Glutamatergic neuron (in vitro differentiated cells): ENCODE results near the gene CHD1L. TPM values are rescaled to one million over a fixed set of nuclear protein-coding genes. Genes with fewer than 3 reads are reported as not detected.

Experiments
- DNase-seq: peaks from one replicate; pipeline ENCODE4 v3.0.0; 2022
- H3K27ac Mint-ChIP-seq: one replicate; pipeline ENCODE4 v1.8.0; 2020; ENCODE audit warnings: mild to moderate bottlenecking, mixed read lengths, inconsistent platforms; ENCODE audit not compliant: unreplicated experiment
- H3K27me3 Mint-ChIP-seq: one replicate; pipeline ENCODE4 v1.8.0; 2020; ENCODE audit warnings: mild to moderate bottlenecking, moderate library complexity, mixed read lengths, inconsistent platforms; ENCODE audit not compliant: unreplicated experiment
- H3K36me3 Mint-ChIP-seq: one replicate; pipeline ENCODE4 v1.8.0; 2020; ENCODE audit warnings: mild to moderate bottlenecking, mixed read lengths, inconsistent platforms; ENCODE audit not compliant: unreplicated experiment
- H3K4me1 Mint-ChIP-seq: one replicate; pipeline ENCODE4 v1.8.0; 2020; ENCODE audit warnings: mild to moderate bottlenecking, low read depth, mixed read lengths, inconsistent platforms; ENCODE audit not compliant: unreplicated experiment
- H3K4me3 Mint-ChIP-seq: one replicate; pipeline ENCODE4 v1.8.0; 2020; ENCODE audit warnings: mild to moderate bottlenecking, mixed read lengths, inconsistent platforms; ENCODE audit not compliant: unreplicated experiment
- H3K9me3 Mint-ChIP-seq: one replicate; pipeline ENCODE4 v1.8.0; 2020; ENCODE audit warnings: mild to moderate bottlenecking, moderate library complexity, mixed read lengths, inconsistent platforms; ENCODE audit not compliant: unreplicated experiment
- CTCF ChIP-seq: fragments of 200-600 bp; sonication (generic); IDR thresholded peaks from one replicate; pipeline ENCODE4 v1.5.0; 2021; ENCODE audit not compliant: partially characterized antibody, unreplicated experiment
- total RNA-seq: library from RNA; stranded (reverse); fragmentation: NEBNext Ultra II Directional; extraction: Animal tissue kit (Norgen Biotek cat#: 25700); gene quantifications from one replicate; pipeline ENCODE4 v1.2.1, GENCODE V29; 2021; ENCODE audit not compliant: unreplicated experiment

CHD1L gene
- total RNA-seq, 1 donor from 2014 or later: 35.2 TPM

DNA sequence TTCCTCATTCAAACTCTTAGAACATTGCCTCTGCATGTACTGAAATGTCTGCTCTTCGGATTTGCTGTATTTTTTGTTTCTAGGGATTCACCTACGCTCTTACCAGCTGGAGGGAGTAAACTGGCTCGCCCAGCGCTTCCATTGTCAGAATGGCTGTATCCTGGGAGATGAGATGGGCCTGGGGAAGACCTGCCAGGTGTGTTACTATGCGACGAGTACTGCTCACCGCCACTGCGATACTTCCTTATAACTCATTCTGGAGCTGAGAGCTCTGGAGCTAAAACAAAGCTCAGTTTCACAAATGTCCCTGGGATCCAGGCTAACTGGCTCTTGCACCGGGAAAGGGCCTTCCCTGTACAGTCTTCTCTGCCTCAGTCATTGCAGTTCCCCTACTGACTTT is 10.1 kb downstream of the CHD1L start:
- no peaks in the 10 kb centered on the region for H3K9me3 Mint-ChIP-seq
- no peaks in the 10 kb centered on the region for H3K27me3 Mint-ChIP-seq
- peaks cover 6% of the 10 kb centered on the region for H3K36me3 Mint-ChIP-seq
- no peak for TF ChIP-seq CTCF
- DNase-seq: no peak
- H3K27ac Mint-ChIP-seq: no peak overlapping the region
- no peaks in the 10 kb centered on the region for H3K4me1 Mint-ChIP-seq
- H3K4me3 Mint-ChIP-seq: no peak overlapping the region

GRCh38 chr1:147260956-147261355 is 18.5 kb downstream of the CHD1L start:
- Mint-ChIP-seq H3K4me3 (no peak overlapping the region), H3K36me3 (no peaks in the 10 kb centered on the region), H3K9me3 (no peaks in the 10 kb centered on the region), H3K4me1 (no peaks in the 10 kb centered on the region), H3K27me3 (no peaks in the 10 kb centered on the region), H3K27ac (no peak overlapping the region)
- DNase-seq: no peak
- TF ChIP-seq CTCF: no peak

- H3K27me3 Mint-ChIP-seq: peaks cover 2% of the 10 kb centered on the region
- no peak overlapping the region for H3K27ac Mint-ChIP-seq
- no peaks in the 10 kb centered on the region for H3K9me3 Mint-ChIP-seq
- no peak overlapping the region for H3K4me3 Mint-ChIP-seq
- TF ChIP-seq CTCF: no peak
- no peaks in the 10 kb centered on the region for H3K36me3 Mint-ChIP-seq
- H3K4me1 Mint-ChIP-seq: no peaks in the 10 kb centered on the region
- DNase-seq: no peak
These were observed 21.8 kb downstream of the CHD1L start for GRCh38 chr1:147264158-147264768.

DNA sequence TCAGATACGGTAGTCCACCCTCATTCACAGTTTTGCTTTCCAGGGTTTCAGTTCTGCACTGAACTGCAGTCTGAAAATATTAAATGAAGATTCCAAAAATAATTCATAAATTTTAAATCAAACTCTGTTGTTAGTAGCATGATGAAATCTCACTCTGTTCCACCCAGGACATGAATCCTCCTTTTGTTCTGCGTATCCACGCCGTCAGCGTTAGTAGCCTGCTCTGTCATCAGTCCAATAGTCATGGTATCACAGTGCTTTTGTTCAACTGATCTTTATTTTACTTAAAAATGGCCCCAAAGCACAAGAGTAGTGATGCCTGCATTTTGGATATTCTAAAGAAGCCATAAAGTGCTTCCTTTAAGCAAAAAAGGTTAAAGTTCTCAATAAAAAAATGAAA is 23.9 kb downstream of the CHD1L start:
- Mint-ChIP-seq H3K27ac (no peak overlapping the region), H3K9me3 (no peaks in the 10 kb centered on the region), H3K4me3 (no peak overlapping the region), H3K27me3 (peaks cover 4% of the 10 kb centered on the region), H3K36me3 (no peaks in the 10 kb centered on the region), H3K4me1 (no peaks in the 10 kb centered on the region)
- no peak for TF ChIP-seq CTCF
- no peak for DNase-seq

- Mint-ChIP-seq H3K9me3 (no peaks in the 10 kb centered on the region), H3K4me3 (no peak overlapping the region), H3K27me3 (peaks cover 4% of the 10 kb centered on the region), H3K4me1 (no peaks in the 10 kb centered on the region), H3K36me3 (no peaks in the 10 kb centered on the region), H3K27ac (no peak overlapping the region)
- no peak for TF ChIP-seq CTCF
- no peak for DNase-seq
These were observed 25.2 kb downstream of the CHD1L start for GRCh38 chr1:147267711-147268110.
